PC-3 (cell line): ENCODE data around the gene RARRES2. TPM values are rescaled to one million over a fixed set of nuclear protein-coding genes. Genes with fewer than 3 reads are reported as not detected.

ENCODE experiments used
- ATAC-seq: fragments of 200-7000 bp; cut with Tn5 transposase; 2 replicates; pipeline ENCODE4 v1.9.1; 2020; ENCODE audit warnings: mild to moderate bottlenecking, moderate library complexity
- BruUV-seq: library from RNA; stranded (reverse); fragments of 400-500 nt; replicated peaks from 2 replicates; lab custom pipeline; 2021; lab: Mats Ljungman, UMichigan
- CTCF ChIA-PET: fragments of 300-600 bp; sonication (Branson Sonifier 250); formaldehyde crosslinking; loops from one replicate; lab custom pipeline; 2022; ENCODE audit warnings: antibody characterized with exemption; lab: Charles Lee
- POLR2A ChIA-PET: fragments of 300-600 bp; sonication (Branson Sonifier 250); formaldehyde crosslinking; loops from one replicate; lab custom pipeline; 2022; ENCODE audit warnings: antibody characterized with exemption; ENCODE audit not compliant: unreplicated experiment; lab: Charles Lee
- DNase-seq: peaks from one replicate; pipeline ENCODE4 v3.0.0-alpha.2; 2015
- H2AFZ ChIP-seq: fragments of 300-600 bp; sonication (generic); 2 replicates; pipeline ENCODE4 v1.6.0; 2016; ENCODE audit warnings: antibody characterized with exemption, low read length
- H3F3A ChIP-seq: fragments of 300-600 bp; sonication (generic); one replicate; pipeline ENCODE4 v1.6.0; 2017; ENCODE audit warnings: antibody characterized with exemption, low read length, control low read depth, mild to moderate bottlenecking; ENCODE audit not compliant: unreplicated experiment
- H3K27ac ChIP-seq: fragments of 300-600 bp; sonication (generic); 2 replicates; pipeline ENCODE4 v1.5.1; 2016; ENCODE audit warnings: mild to moderate bottlenecking, low read length
- H3K27me3 ChIP-seq: fragments of 300-600 bp; sonication (generic); 2 replicates; pipeline ENCODE4 v1.6.1; 2016; ENCODE audit warnings: low read length, mixed read lengths
- H3K36me3 ChIP-seq: fragments of 300-600 bp; sonication (generic); 2 replicates; pipeline ENCODE4 v1.6.1; 2016; ENCODE audit warnings: low read depth, mixed run types, low read length, mixed read lengths
- H3K4me1 ChIP-seq: fragments of 300-600 bp; sonication (generic); 2 replicates; pipeline ENCODE4 v1.5.1; 2016; ENCODE audit warnings: low read length; ENCODE audit not compliant: insufficient read depth
- H3K4me2 ChIP-seq: fragments of 300-600 bp; sonication (generic); 2 replicates; pipeline ENCODE4 v1.6.0; 2016; ENCODE audit warnings: low read length
- H3K4me3 ChIP-seq: fragments of 300-600 bp; sonication (generic); 2 replicates; pipeline ENCODE4 v1.5.1; 2016; ENCODE audit warnings: mild to moderate bottlenecking, low read length, mixed read lengths
- H3K79me2 ChIP-seq: fragments of 300-600 bp; sonication (generic); 2 replicates; pipeline ENCODE4 v1.6.1; 2017; ENCODE audit warnings: low read length, mixed read lengths
- H3K9ac ChIP-seq: fragments of 300-600 bp; sonication (generic); 2 replicates; pipeline ENCODE4 v1.6.0; 2016; ENCODE audit warnings: mild to moderate bottlenecking, low read length
- H3K9me2 ChIP-seq: fragments of 300-600 bp; sonication (generic); replicated peaks from 2 replicates; pipeline ENCODE4 v1.6.1; 2016; ENCODE audit warnings: mixed run types, low read length, mixed read lengths
- H3K9me3 ChIP-seq: fragments of 300-600 bp; sonication (generic); 2 replicates; pipeline ENCODE4 v1.6.1; 2016; ENCODE audit warnings: low read length, mixed read lengths
- H4K20me1 ChIP-seq: fragments of 300-600 bp; sonication (generic); 2 replicates; pipeline ENCODE4 v1.6.1; 2016; ENCODE audit warnings: low read length, mixed read lengths
- CTCF ChIP-seq: fragments of 300-600 bp; sonication (generic); conservative IDR thresholded peaks from 2 replicates; pipeline ENCODE4 v1.5.1; 2017; ENCODE audit warnings: antibody characterized with exemption, low read depth, mild to moderate bottlenecking, low read length
- EZH2 ChIP-seq: fragments of 300-600 bp; sonication (generic); IDR thresholded peaks from one replicate; pipeline ENCODE4 v1.6.1; 2017; ENCODE audit warnings: antibody characterized with exemption, mild to moderate bottlenecking, low read length; ENCODE audit not compliant: unreplicated experiment
- EZH2phosphoT487 ChIP-seq: fragments of 300-600 bp; sonication (generic); IDR thresholded peaks from 2 replicates; pipeline ENCODE4 v1.6.1; 2018; ENCODE audit warnings: mild to moderate bottlenecking, antibody characterized with exemption, low read length, borderline replicate concordance
- intact Hi-C: fragments of 100-400 bp; cut with micrococcal nuclease; formaldehyde crosslinking; loops from 2 replicates; pipeline ENCODE4 v1.9.0; 2023
- total RNA-seq: library from RNA; depleted of rRNA; stranded (reverse); fragments of >200 nt; gene quantifications from 2 replicates; pipeline ENCODE4 v1.2.3, GENCODE V29; 2014

RARRES2 gene
- total RNA-seq, 1 experiment from 2014 or later, result 1.6 TPM

GRCh38 chr7:150358988-150359621, 17.7 kb upstream of the RARRES2 start:
- CTCF ChIA-PET, result no interaction called here
- ATAC-seq (no peak), DNase-seq (no peak)
- Histone ChIP-seq H3K9me2 (no peaks in the 10 kb centered on the region), H3K9ac (no peak overlapping the region), H3K36me3 (no peaks in the 10 kb centered on the region), H2AFZ (no peak overlapping the region), H3K4me2 (no peak overlapping the region), H3K9me3 (no peaks in the 10 kb centered on the region), H3K27me3 (no peaks in the 10 kb centered on the region), H3F3A (no peaks in the 10 kb centered on the region), H3K79me2 (no peaks in the 10 kb centered on the region), H3K4me3 (no peak overlapping the region), H3K27ac (no peak overlapping the region), H3K4me1 (0 out of 2 replicates have a peak, but pooled peaks cover 8% of the 10 kb centered on the region), H4K20me1 (no peaks in the 10 kb centered on the region)
- TF ChIP-seq EZH2phosphoT487 (no peak), EZH2 (no peak), CTCF (no peak)
- BruUV-seq, result no TSS peak
- intact Hi-C loops, result no loop called here
- POLR2A ChIA-PET, result no interaction called here

GRCh38 chr7:150358433-150358832, 17.0 kb upstream of the RARRES2 start:
- Histone ChIP-seq H3K36me3 (no peaks in the 10 kb centered on the region), H3K9me2 (no peaks in the 10 kb centered on the region), H3K4me2 (no peak overlapping the region), H4K20me1 (no peaks in the 10 kb centered on the region), H3K4me3 (no peak overlapping the region), H3K9me3 (no peaks in the 10 kb centered on the region), H3K27ac (no peak overlapping the region), H3F3A (no peaks in the 10 kb centered on the region), H3K9ac (no peak overlapping the region), H2AFZ (no peak overlapping the region), H3K79me2 (no peaks in the 10 kb centered on the region), H3K4me1 (0 out of 2 replicates have a peak, but pooled peaks cover 4% of the 10 kb centered on the region), H3K27me3 (no peaks in the 10 kb centered on the region)
- intact Hi-C loops, result no loop called here
- ChIA-PET POLR2A (no interaction called here), CTCF (no interaction called here)
- DNase-seq (no peak), ATAC-seq (no peak)
- TF ChIP-seq EZH2, result no peak
- no peak for TF ChIP-seq EZH2phosphoT487
- no TSS peak for BruUV-seq

- Histone ChIP-seq H3K4me1 (no peaks in the 10 kb centered on the region), H3K9me2 (no peaks in the 10 kb centered on the region), H4K20me1 (no peaks in the 10 kb centered on the region), H3K27ac (no peak overlapping the region), H3K27me3 (no peaks in the 10 kb centered on the region), H2AFZ (no peak overlapping the region), H3K4me2 (no peak overlapping the region), H3K79me2 (no peaks in the 10 kb centered on the region), H3K9me3 (no peaks in the 10 kb centered on the region), H3K4me3 (no peak overlapping the region), H3K36me3 (no peaks in the 10 kb centered on the region), H3K9ac (no peak overlapping the region), H3F3A (no peaks in the 10 kb centered on the region)
- intact Hi-C loops, result no loop called here
- no peak for ATAC-seq
- ChIA-PET CTCF (no interaction called here), POLR2A (no interaction called here)
- no TSS peak for BruUV-seq
- DNase-seq, result no peak
- TF ChIP-seq EZH2, result no peak
- TF ChIP-seq EZH2phosphoT487, result no peak
- no peak for TF ChIP-seq CTCF
Observed at GRCh38 chr7:150357771-150358427, 16.5 kb upstream of the RARRES2 start.
